ENCODE measurements around the gene MAN1C1. TPM values are rescaled to one million over a fixed set of nuclear protein-coding genes. Genes with fewer than 3 reads are reported as not detected.
"Not testable (repeated sequence)": the region's sequence is repeated elsewhere in the genome, so short reads cannot be mapped to it uniquely, and the experiment has no call there.

The MAN1C1 gene
- total RNA-seq, 1 donor, result 0.54 TPM

- no peak for DNase-seq (ENCODE audit: low read depth in 2 of 3, low spot score in 2 of 3)
Measured at GRCh38 chr1:25694167-25695007, 77.8 kb downstream of the MAN1C1 start.

DNA sequence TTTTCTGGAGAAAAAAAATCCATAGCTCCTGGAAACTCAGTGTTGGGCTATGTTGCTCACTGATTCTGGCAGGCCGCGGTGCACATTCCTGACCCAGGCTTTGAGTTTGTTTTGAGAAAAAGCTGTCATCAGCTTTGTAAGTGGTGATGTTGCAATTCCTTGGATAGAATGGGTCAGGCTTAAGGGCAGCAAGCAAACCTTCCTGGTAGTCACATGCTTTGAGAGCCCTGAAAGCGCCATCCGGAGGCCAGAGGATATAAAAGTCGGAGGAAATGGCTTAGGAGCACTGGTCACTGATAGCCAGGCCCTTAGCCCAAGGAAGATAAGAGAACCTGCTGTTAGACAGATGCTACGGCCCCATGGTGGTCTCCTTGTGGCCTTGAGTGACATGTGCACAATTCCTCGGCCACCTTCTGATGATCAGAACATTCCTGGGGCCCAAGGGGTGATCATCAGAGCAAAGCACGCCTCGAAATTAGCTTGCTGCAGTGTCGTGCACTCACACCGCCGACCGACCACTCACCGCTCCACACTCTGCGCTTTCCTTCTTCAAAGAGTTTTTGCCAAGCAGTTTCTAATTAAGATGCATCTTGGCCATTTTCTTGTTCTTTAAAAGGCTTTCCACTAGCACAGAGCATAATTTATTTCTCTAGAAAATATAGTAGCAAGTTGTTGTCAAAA is 78.6 kb downstream of the MAN1C1 start:
- no peak for DNase-seq (ENCODE audit: low read depth in 2 of 3, low spot score in 2 of 3)

DNA sequence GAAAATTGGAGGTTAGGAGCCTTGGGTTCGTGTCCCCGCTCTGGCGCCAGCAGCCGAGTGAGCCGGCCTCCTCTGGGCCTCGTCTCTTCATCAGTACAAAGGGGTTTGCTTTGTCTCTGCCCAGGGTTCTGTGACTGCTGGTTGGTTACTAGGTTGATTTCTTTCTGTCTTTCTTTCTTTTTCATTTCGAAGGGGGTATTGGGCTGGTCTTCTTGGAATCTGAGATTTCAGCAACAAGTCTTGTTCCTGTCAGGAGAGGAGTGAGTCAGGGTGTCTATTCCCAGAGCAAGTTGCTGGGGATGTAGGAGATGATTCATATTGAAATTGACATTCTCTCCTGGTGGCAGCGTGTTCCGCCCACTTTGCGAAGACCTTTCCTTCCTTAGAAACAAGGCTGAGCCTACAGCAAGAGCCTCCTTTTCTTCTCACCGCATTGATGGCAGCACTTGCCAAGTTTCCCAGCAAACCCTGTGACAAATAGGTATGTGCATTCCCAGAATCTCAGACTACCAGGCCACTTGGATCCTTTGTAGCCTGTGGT is 79.2 kb downstream of the MAN1C1 start:
- DNase-seq (ENCODE audit: low read depth in 2 of 3, low spot score in 2 of 3), result no peak

- DNase-seq (ENCODE audit: low read depth in 2 of 3, low spot score in 2 of 3), result not testable (repeated sequence)
Measured at GRCh38 chr1:25696643-25697042, 80.1 kb downstream of the MAN1C1 start.

- peak in 1 of 3 donors; percentile 26 for DNase-seq (ENCODE audit: low read depth in 2 of 3, low spot score in 2 of 3)
Measured at GRCh38 chr1:25697435-25698217, 81.0 kb downstream of the MAN1C1 start.

DNA sequence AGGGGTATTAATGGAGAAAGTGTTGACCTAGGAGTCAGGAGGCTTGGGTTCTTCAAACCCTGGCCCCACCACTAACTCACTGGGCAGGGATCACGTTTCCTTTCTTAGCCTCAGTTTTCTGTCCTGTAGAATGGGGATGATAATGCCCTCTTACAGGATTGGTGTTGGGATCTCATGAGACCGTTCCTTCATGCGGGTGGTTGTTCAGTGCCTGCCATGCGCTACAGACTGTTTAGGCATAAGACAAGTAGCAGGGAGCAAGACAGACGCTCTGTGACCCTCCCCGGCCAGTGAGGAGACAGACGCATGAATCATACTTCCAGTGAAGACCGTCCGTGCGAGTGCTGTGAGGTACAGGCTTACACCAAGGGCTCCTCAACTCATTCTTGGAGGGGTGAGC is 81.7 kb downstream of the MAN1C1 start:
- no peak for DNase-seq (ENCODE audit: low read depth in 2 of 3, low spot score in 2 of 3)

GRCh38 chr1:25699059-25699458 is 82.5 kb downstream of the MAN1C1 start:
- DNase-seq (ENCODE audit: low read depth in 2 of 3, low spot score in 2 of 3), result not testable (repeated sequence)

DNA sequence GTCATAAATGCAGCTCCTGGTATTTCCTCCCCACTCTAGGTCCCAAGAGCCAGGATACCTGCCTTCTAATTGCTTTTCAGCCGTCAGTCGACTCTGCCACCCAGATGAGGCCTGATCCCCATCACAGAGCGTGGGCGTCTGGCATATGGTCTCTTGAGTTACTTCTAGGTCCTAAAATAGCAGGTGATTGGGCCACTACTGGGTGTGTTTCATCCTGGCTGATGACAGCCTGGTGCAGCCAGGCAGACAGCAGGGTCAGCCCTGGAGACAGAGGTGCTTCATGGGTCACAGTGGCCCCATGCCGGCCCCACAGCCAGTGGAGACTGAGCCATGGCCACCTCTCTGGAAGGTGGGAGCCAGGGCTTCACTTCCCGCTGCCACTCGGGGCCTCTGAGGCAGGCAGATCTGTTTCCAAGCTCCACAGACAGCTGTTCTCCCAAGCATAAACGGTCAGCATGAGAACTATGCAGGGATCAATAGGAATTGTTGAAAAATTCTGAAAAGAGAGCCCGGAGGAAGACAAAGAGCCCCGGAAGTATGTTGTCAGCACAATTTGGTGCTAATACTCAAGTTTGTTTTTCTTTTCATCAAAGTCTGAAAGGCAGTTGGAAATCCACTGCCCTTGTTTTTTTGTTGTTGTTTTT is 83.0 kb downstream of the MAN1C1 start:
- no peak for DNase-seq (ENCODE audit: low read depth in 2 of 3, low spot score in 2 of 3)

DNA sequence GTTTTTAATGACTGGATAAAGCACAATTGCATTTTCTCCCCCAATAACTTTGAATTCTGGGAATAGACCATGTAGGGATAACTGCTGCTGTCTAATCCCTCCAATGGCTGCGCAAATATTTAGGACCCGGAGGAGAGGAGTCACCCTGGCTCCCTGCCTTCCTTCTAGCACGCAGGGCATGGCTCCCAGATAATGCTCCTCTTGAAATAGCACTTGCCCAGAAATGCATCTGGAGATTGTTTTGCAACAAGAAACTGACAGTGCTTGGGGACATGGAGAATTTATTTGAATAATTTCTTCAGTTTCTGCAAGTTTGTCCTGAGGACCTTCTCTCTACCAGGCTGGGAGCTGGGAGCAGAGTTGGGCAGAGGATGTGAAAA is 83.5 kb downstream of the MAN1C1 start:
- no peak for DNase-seq (ENCODE audit: low read depth in 2 of 3, low spot score in 2 of 3)

GRCh38 chr1:25700626-25701025 is 84.0 kb downstream of the MAN1C1 start:
- DNase-seq (ENCODE audit: low read depth in 2 of 3, low spot score in 2 of 3), result peak in 1 of 3 donors; percentile 26

DNA sequence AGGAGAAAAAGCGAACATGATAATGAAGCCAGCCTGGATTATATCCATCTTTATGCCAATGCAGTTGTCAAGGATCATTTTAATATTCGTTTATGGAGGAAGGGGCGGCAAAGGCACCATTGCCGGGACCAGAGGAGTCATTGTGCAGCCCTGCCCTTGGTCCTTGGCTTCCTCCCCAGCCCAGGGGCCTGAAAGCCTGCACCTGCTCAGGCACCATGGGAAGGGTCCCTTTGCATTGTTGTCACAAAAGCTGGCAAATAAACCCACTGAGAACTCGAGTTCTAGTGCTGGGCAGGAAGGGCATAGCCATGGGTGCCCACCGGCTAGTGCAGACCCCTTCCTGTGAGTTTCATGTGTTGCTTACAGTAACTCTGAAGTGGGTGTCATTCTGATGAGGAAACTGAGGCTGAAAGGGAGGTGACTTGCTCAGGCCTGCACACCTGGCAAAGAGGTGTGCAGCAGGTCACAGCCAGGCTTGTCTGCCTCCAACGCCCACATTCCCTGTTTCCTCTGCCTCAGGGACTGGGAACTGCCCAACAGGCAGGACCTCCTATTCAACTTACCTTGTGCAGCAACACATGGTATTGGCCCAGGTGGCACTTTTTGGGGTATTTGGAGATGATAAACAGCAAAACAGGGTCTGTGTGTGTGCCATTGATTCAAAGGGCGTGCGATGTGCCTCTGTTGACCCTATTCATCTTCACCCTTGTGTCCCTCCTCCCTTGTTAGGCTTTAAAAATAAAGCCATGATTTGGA is 84.6 kb downstream of the MAN1C1 start:
- DNase-seq (ENCODE audit: low read depth in 2 of 3, low spot score in 2 of 3), result no peak

DNA sequence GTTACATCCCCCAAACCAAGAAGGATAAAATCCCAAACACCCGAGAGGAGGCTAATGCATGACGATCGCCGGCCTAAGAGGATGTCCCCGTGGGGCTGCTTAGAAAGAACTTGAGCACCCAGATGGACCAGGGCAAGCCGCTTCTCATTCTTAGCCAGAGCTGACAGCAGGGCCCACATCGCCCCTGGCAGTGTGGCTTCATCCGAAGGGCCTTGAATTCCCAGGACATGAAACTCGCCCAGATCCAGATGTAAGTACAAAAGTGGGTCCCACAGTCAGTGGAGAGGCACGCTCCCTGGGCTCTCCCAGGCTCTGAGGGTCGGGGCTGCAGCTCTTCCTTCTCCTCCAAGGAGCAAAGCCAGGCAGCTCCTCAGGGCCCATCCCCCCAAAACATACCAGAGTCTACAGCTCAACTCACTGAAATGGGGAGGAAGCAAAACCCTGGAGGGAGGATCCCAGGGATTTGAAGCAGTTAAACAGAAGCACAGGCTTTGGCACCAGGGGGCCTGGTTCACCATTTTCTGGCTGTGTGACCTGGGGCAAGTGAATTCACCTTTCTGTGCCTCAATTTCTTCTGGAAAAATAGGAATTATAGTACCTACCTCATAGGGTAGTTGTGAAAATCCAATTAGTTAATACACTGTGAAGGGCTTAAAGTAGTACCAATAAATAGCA is 85.6 kb downstream of the MAN1C1 start:
- no peak for DNase-seq (ENCODE audit: low read depth in 2 of 3, low spot score in 2 of 3)

GRCh38 chr1:25703041-25703440 is 86.5 kb downstream of the MAN1C1 start:
- no peak for DNase-seq (ENCODE audit: low read depth in 2 of 3, low spot score in 2 of 3)

GRCh38 chr1:25703671-25704266 is 87.2 kb downstream of the MAN1C1 start:
- no peak for DNase-seq (ENCODE audit: low read depth in 2 of 3, low spot score in 2 of 3)

DNA sequence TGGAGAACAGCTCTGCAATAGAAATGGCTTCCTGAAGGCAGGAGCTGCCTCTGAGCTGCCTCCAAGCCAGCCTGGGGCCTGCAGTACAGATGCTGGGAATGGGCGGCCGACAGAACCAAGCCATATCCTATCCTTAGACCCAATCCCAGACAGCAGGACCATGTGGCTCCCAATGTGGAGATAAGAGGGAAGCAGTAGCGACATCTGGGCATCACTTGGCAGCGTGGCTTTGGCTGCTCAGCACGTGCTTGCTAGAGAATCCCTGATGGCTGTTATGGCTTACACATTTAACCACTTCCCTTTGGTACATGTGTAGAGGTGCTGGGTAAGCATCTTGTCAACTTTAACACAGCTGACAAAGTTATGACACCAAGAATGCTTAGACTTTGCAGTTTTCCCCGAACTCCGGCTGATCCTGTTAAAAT is 87.7 kb downstream of the MAN1C1 start:
- peak in 2 of 3 donors; percentile 41 to 72 for DNase-seq (ENCODE audit: low read depth in 2 of 3, low spot score in 2 of 3)

GRCh38 chr1:25705699-25706098 is 89.1 kb downstream of the MAN1C1 start:
- DNase-seq (ENCODE audit: low read depth in 2 of 3, low spot score in 2 of 3), result no peak

GRCh38 chr1:25706146-25707089 is 89.8 kb downstream of the MAN1C1 start:
- DNase-seq (ENCODE audit: low read depth in 2 of 3, low spot score in 2 of 3), result no peak

Measured in hematopoietic multipotent progenitor cell (in vitro differentiated cells).